ENCODE data around the gene SLC12A1.

SLC12A1 gene

GRCh38 chr15:48205981-48206380 is at the start of gene SLC12A1:
TSS of gene SLC12A1 (plus strand) at chr15:48206302. CDS start at chr15:48207720, 1,418 bp downstream.
- DNase-seq (ENCODE audit: low read depth), result no peak

GRCh38 chr15:48168616-48169015 is 37.5 kb upstream of the SLC12A1 start:
- no peak for DNase-seq (ENCODE audit: low read depth)

GRCh38 chr15:48170981-48171380 is 35.1 kb upstream of the SLC12A1 start:
- DNase-seq (ENCODE audit: low read depth), result no peak

- no peak for DNase-seq (ENCODE audit: low read depth)
These were observed 31.0 kb upstream of the SLC12A1 start for GRCh38 chr15:48175126-48175525.

- no peak for DNase-seq (ENCODE audit: low read depth)
These were observed 30.0 kb upstream of the SLC12A1 start for GRCh38 chr15:48176112-48176511.

- no peak for DNase-seq (ENCODE audit: low read depth)
These were observed 29.1 kb upstream of the SLC12A1 start for GRCh38 chr15:48176957-48177356.

- no peak for DNase-seq (ENCODE audit: low read depth)
These were observed 28.7 kb upstream of the SLC12A1 start for GRCh38 chr15:48177383-48177765.

- DNase-seq (ENCODE audit: low read depth), result peak; percentile 23
These were observed 28.1 kb upstream of the SLC12A1 start, which contains the start of gene MYEF2 for GRCh38 chr15:48177766-48178647. TSS of gene MYEF2 (minus strand) at chr15:48178295. CDS start at chr15:48178237, 58 bp downstream.

- DNase-seq (ENCODE audit: low read depth), result no peak
These were observed 27.5 kb upstream of the SLC12A1 start for GRCh38 chr15:48178648-48178931.

- no peak for DNase-seq (ENCODE audit: low read depth)
These were observed 23.4 kb upstream of the SLC12A1 start for GRCh38 chr15:48182749-48183148.

- no peak for DNase-seq (ENCODE audit: low read depth)
These were observed 20.6 kb upstream of the SLC12A1 start for GRCh38 chr15:48185529-48185928.

- no peak for DNase-seq (ENCODE audit: low read depth)
These were observed 19.8 kb upstream of the SLC12A1 start for GRCh38 chr15:48186271-48186670.

GRCh38 chr15:48190932-48191573 is 15.0 kb upstream of the SLC12A1 start:
- no peak for DNase-seq (ENCODE audit: low read depth)

GRCh38 chr15:48191574-48192225 is 14.4 kb upstream of the SLC12A1 start, which contains the start of gene CTXN2:
TSS of gene CTXN2 (plus strand) at chr15:48191665. CDS start at chr15:48201301, 9,636 bp downstream.
- DNase-seq (ENCODE audit: low read depth), result no peak

- DNase-seq (ENCODE audit: low read depth), result no peak
These were observed 4.0 kb upstream of the SLC12A1 start for GRCh38 chr15:48202068-48202467.

- DNase-seq (ENCODE audit: low read depth), result no peak
These were observed 15.2 kb downstream of the SLC12A1 start for GRCh38 chr15:48221261-48221660.

- no peak for DNase-seq (ENCODE audit: low read depth)
These were observed 15.8 kb downstream of the SLC12A1 start for GRCh38 chr15:48221885-48222284.

GRCh38 chr15:48222627-48223026 is 16.5 kb downstream of the SLC12A1 start:
- no peak for DNase-seq (ENCODE audit: low read depth)

- DNase-seq (ENCODE audit: low read depth), result no peak
These were observed 19.7 kb downstream of the SLC12A1 start for GRCh38 chr15:48225771-48226170.

- DNase-seq (ENCODE audit: low read depth), result no peak
These were observed 24.4 kb downstream of the SLC12A1 start for GRCh38 chr15:48230498-48230897.

GRCh38 chr15:48233246-48233645 is 27.1 kb downstream of the SLC12A1 start:
- no peak for DNase-seq (ENCODE audit: low read depth)

- DNase-seq (ENCODE audit: low read depth), result no peak
These were observed 33.2 kb downstream of the SLC12A1 start for GRCh38 chr15:48239334-48239733.

- DNase-seq (ENCODE audit: low read depth), result no peak
These were observed 35.9 kb downstream of the SLC12A1 start for GRCh38 chr15:48242015-48242414.

Data from T-helper 22 cell (primary cell).